ENCODE data around the gene ANKRD28. TPM values are rescaled to one million over a fixed set of nuclear protein-coding genes. Genes with fewer than 3 reads are reported as not detected.

The ANKRD28 gene
- polyA plus RNA-seq, 1 of the 3 experiments (the other 2 are of a cell fraction), result 74.8 TPM

DNA sequence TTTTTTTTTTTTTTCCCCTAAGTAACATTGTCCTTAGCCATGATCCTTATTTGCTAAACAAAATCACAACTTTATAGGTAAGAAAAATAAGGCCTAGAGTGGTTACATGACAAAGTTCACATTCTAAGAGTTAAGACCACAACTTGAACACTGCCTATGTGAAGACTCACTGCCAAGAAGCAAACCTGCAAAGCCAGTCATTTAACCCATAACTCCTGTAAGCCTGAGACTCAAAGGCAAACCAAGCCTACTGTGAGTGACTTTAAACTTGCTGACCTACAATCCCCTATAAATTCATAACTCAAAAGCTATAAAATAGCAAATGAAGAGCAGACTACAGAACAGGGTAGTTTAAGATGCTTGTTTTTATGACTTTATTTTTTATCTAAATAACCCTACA, 12.9 kb upstream of the ANKRD28 start:
- H3K27ac ChIP-seq (ENCODE audit: low read depth in 2 of 2, low read length in 1 of 2), result no peak overlapping the region; a peak in 1 of 4 replicates
- H3K36me3 ChIP-seq (replicated peaks in 1 of 2; ENCODE audit: control insufficient read depth in 1 of 2, insufficient read depth in 2 of 2, low read length in 1 of 2), result peaks cover 0 to 4% of the 10 kb centered on the region in 2 experiments
- peaks cover 90% of the 10 kb centered on the region for H3K79me2 ChIP-seq (ENCODE audit: insufficient read depth)
- no peaks in the 10 kb centered on the region for H3K9me3 ChIP-seq
- H3K4me2 ChIP-seq, result no peak overlapping the region
- TF ChIP-seq RXRA (IDR thresholded peaks at IDR 0.05; ENCODE audit: borderline replicate concordance, low read depth) (no peak), RCOR1 (IDR thresholded peaks at IDR 0.05; ENCODE audit: low read length) (no peak), TEAD4 (IDR thresholded peaks at IDR 0.05; ENCODE audit: borderline replicate concordance, insufficient read depth) (no peak), EZH2phosphoT487 (IDR thresholded peaks at IDR 0.05; ENCODE audit: borderline replicate concordance, low read depth) (no peak), USF2 (IDR thresholded peaks at IDR 0.05; ENCODE audit: borderline replicate concordance, low read depth, low read length) (no peak), GABPA (IDR thresholded peaks at IDR 0.05; ENCODE audit: low read depth) (no peak), MEF2A (IDR thresholded peaks at IDR 0.05; ENCODE audit: borderline replicate concordance, low read depth) (no peak), GATA2 (CRISPR knock-in tag; IDR thresholded peaks at IDR 0.05) (no peak), NRF1 (IDR thresholded peaks at IDR 0.05; ENCODE audit: low read depth, low read length) (no peak)
- TF ChIP-seq, protein P1, sequence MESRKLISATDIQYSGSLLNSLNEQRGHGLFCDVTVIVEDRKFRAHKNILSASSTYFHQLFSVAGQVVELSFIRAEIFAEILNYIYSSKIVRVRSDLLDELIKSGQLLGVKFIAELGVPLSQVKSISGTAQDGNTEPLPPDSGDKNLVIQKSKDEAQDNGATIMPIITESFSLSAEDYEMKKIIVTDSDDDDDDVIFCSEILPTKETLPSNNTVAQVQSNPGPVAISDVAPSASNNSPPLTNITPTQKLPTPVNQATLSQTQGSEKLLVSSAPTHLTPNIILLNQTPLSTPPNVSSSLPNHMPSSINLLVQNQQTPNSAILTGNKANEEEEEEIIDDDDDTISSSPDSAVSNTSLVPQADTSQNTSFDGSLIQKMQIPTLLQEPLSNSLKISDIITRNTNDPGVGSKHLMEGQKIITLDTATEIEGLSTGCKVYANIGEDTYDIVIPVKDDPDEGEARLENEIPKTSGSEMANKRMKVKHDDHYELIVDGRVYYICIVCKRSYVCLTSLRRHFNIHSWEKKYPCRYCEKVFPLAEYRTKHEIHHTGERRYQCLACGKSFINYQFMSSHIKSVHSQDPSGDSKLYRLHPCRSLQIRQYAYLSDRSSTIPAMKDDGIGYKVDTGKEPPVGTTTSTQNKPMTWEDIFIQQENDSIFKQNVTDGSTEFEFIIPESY (IDR thresholded peaks at IDR 0.05; ENCODE audit: borderline replicate concordance, low read depth), result no peak
- no peak overlapping the region for H3K4me3 ChIP-seq (ENCODE audit: low read depth in 2 of 2, low read length in 1 of 2)
- peaks cover 16% of the 10 kb centered on the region for H3F3A ChIP-seq (replicated peaks; ENCODE audit: insufficient read depth)
- no peak overlapping the region for H2AFZ ChIP-seq (ENCODE audit: low read depth)
- H3K9ac ChIP-seq, result no peak overlapping the region
- H3K4me1 ChIP-seq (ENCODE audit: control insufficient read depth in 1 of 2, insufficient read depth in 2 of 2, low read depth in 1 of 2, low read length in 1 of 2), result peaks cover 0 to 11% of the 10 kb centered on the region in 2 experiments; a peak in 2 of 4 replicates
- DNase-seq, result no peak
- CTCF ChIA-PET, result interaction anchor here (0.7 to 7.2 kb wide), 3 partner anchors 21 to 368 kb away, joined by 3 to 78 read pairs (median 4); no protein-coding TSS in a partner anchor
- no peaks in the 10 kb centered on the region for H4K20me1 ChIP-seq (ENCODE audit: insufficient read depth)
- no peaks in the 10 kb centered on the region for H3K9me2 ChIP-seq
- POLR2A ChIA-PET, result no interaction called here
- H3K27me3 ChIP-seq (ENCODE audit: insufficient read depth), result no peaks in the 10 kb centered on the region

- Histone ChIP-seq H3K36me3 (replicated peaks in 1 of 2; ENCODE audit: control insufficient read depth in 1 of 2, insufficient read depth in 2 of 2, low read length in 1 of 2) (peaks cover 0 to 4% of the 10 kb centered on the region in 2 experiments), H3K27ac (ENCODE audit: low read depth in 2 of 2, low read length in 1 of 2) (no peak overlapping the region), H3K9ac (no peak overlapping the region), H3K4me3 (ENCODE audit: low read depth in 2 of 2, low read length in 1 of 2) (no peak overlapping the region), H3K79me2 (ENCODE audit: insufficient read depth) (peaks cover 91% of the 10 kb centered on the region), H3K9me2 (no peaks in the 10 kb centered on the region), H3F3A (replicated peaks; ENCODE audit: insufficient read depth) (peaks cover 25% of the 10 kb centered on the region), H3K9me3 (no peaks in the 10 kb centered on the region), H2AFZ (ENCODE audit: low read depth) (no peak overlapping the region), H3K4me2 (no peak overlapping the region), H3K27me3 (ENCODE audit: insufficient read depth) (no peaks in the 10 kb centered on the region), H3K4me1 (ENCODE audit: control insufficient read depth in 1 of 2, insufficient read depth in 2 of 2, low read depth in 1 of 2, low read length in 1 of 2) (peaks cover 6 to 22% of the 10 kb centered on the region in 2 experiments; a peak in 2 of 4 replicates), H4K20me1 (ENCODE audit: insufficient read depth) (no peaks in the 10 kb centered on the region)
- ChIA-PET CTCF (interaction anchor here (1.6 to 7.2 kb wide), 2 partner anchors 13 to 181 kb away, joined by 8 to 78 read pairs; no protein-coding TSS in a partner anchor), POLR2A (no interaction called here)
- TF ChIP-seq MXI1 (IDR thresholded peaks at IDR 0.05; ENCODE audit: low read depth, low read length) (no peak), TCF12 (IDR thresholded peaks at IDR 0.05) (no peak), TEAD4 (IDR thresholded peaks at IDR 0.05; ENCODE audit: borderline replicate concordance, insufficient read depth) (no peak), RFX5 (IDR thresholded peaks at IDR 0.05; ENCODE audit: low read length) (no peak), CTCF (IDR thresholded peaks at IDR 0.05) (no peak), MEF2A (IDR thresholded peaks at IDR 0.05; ENCODE audit: borderline replicate concordance, low read depth) (no peak), RAD21 (IDR thresholded peaks at IDR 0.05; ENCODE audit: low read length) (no peak), PBX3 (IDR thresholded peaks at IDR 0.05) (no peak)
- TF ChIP-seq, protein P1 (IDR thresholded peaks at IDR 0.05; ENCODE audit: borderline replicate concordance, low read depth), result no peak
- DNase-seq, result no peak
- WGBS (ENCODE audit: low lambda C conversion rate), result 97% methylated on average over 2 of the region's 2 CpGs
These were observed 11.5 kb upstream of the ANKRD28 start for GRCh38 chr3:15809313-15809712.

Measured in SK-N-SH (cell line).